NCI-H128 (cell line): ENCODE data around the gene SMIM24.
A peak's percentile ranks its signal among the peaks of the same experiment; 100 is the strongest.
"Not testable (repeated sequence)": the region's sequence is repeated elsewhere in the genome, so short reads cannot be mapped to it uniquely, and the experiment has no call there.

Source experiments
- DNase-seq: peaks from one replicate; lab custom pipeline; 2025; ENCODE audit not compliant: unreplicated experiment; lab: John Stamatoyannopoulos, UW

SMIM24 gene

DNA sequence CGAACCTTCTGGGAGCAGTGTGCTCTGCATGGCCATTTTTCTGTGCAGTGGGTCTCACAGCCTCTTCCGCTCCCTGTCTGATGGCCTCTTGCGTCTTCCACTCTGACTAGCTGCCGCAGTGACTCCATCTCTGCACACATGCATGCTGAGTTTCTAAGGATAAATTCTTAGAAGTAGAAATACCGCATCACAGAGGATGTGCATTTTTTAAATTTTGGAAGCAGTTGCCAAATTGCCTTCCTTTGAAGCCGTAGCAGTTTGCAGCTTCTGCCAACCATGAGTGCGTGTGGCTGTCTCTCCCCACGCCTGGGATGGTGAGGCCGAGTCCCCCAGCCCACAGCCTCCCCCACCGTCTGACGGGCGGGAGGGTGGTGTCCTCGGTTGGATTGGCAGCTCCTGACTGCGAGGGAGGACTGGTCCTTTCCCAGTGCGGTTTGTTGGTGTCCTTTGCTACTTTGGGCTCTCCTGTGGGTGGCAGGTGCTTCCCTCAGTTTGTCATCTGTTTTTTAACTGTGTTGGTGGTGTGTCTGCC lies 35.6 kb upstream of the SMIM24 start:
- DNase-seq, result no peak

DNA sequence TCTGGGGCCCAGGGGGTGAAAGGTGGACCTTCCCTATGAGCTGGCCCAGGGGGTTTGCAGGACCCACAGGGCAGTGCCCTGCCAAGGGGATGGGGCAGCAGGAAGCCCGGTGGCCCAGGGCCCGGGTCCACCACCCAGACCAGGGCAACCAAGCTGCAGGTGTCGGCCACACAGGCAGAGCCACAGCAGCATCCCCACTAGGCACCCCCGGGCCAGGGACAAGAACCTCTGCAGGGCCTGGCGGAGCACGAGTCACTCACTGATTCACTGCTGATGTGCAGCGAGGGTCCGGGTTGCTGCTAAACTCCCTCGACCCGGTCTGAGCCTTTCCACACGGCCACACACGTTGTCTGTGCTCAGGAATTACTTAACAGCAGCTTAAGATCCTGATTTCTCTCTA lies 34.6 kb upstream of the SMIM24 start:
- no peak for DNase-seq

DNA sequence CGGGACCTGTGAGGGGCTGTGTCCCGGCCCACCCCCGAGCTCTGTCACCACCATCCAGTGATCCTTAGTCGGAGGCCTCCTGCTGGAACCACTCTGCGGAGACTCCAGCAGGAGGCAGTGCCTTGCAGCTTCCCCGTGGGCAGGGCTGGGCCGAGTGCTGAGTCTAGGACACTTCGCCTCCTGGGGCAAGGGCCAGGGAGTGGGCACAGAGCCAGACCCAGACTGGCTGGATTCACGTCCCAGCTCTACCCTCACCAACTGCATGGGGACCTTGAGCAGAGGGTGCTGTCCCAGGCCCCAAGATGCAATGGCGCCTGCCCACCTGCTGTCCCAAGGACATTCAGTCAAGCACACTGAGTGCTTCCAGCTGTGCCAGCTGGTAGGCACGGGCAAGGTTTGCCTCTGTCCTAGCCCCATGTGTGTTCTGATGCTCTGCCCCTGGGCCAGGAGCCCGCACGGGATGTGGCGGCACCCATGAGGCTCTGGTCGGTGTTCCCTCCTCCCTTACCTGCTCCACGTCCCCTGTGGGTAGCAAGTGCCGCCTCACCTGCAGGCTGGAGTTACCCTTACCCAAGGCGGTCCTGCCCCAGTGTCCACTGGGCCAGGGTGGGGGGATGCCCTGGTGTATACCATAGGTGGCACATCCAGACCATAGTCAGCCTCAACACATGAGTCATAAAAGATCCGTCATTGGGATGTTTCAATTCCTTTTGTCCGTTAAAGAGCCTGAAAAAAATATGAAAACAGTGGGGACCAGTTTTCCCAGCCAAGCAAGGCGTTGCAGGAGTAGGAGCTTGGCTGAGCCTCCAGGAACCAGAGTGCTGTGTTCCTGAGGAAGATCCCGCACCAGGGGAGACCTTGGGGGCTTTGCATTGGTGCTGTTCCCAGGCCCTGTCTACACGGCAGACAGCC lies 33.2 kb upstream of the SMIM24 start:
- no peak for DNase-seq

DNA sequence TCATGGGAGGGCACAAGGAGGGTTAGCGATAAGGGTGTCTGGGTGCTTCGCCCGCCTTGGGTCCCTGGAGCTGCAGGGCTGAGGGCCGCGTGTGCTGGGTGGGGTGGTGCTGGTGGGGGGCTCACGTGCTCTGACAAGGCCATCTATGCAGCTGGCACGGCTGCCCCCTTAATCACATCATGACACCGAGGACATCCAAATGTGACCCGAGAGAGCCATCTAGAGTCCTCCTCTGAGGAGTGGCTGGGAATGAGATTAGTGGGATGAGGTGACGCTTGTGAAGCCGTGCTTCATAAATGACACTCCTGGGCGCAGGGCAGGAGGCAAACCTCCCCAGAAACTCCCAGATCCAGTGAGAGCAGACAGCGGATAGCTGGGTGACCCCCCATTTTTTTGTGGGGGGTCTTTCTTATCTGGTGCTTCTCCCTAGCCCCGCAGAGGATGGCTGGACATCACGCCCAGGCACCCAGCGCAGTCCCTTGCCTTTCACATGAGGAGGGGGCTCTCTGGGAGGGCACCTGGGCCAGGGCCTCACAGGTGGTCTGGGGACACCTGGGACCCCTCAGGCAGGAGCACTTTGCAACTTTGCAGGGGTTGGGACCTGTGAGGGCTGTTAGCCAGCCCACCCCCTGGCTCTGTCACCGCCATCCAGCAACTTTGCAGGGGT lies 32.4 kb upstream of the SMIM24 start:
- DNase-seq, result no peak

DNA sequence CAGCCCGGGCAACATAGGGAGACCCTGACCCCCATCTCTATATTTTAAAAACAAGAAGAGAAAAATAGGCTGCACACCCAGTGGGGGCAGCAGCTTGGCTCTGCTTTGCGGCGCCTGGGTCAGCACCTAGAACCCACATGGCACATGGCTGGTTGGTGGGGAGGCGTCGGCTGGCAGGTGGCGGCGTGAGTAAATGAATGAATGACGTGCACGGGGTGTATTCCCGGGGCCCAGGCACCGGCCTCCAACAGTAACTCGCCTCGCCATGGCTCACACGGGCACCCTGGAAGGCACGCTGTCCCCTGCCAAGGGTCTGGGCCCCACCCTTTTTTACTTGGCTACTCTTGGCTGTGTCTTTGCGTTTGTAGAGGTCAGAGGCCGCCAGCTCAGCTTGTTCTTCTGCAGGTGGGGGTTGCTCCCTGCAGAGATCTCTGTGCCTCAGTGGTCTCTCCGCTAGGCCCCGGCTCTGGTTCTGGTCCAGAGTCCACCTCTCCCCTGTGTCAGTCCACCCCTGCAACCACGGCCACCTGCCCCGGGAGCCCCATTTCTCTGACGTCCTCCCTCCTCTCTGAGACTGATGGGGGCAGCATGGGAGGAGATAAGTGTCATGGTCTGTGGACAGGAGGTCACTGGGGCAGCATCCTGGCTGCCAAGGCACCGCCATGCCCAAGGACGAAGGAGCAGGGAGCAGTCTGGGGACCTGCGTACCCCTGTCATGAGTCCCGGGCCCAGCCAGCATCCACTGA lies 31.4 kb upstream of the SMIM24 start:
- DNase-seq, result no peak

DNA sequence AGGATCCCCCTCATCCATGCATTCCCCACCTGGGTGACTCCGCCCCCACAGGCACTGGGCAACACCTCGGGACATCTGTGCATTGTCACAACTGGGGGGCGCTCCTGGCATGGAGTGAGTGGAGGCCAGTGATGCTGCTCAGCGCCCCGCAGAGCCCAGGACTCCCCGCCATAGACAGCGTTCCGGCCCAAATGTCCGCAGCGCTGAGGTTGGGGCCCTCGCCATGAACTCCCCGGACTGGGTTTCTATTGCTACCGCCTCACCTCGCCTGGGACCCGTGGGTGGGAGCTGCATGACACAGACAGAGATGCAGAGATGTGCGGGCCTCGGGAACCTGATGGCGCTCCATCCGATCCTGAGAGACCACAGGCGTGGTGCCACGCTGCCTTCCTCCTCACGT lies 30.4 kb upstream of the SMIM24 start:
- DNase-seq, result no peak

DNA sequence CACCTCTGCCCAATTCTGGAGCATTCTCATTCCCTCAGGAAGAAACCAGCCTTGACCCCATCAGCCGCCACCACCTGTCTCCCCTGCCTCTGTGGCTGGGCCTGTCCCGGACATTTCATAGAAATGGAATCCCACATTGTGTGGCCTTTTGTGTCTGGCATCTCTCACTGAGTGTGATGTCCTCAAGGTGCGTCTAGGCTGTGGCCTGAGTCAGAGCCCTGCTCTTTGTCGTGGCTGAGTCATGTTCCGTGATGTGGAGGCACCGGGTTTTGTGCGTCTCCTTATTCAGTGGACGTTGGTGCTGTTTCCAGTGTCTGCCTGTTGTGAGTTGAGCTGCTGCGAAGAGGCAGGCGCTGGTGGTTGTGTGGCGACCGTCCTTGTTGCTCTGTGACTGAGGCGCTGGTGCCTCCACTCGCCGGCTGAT lies 29.3 kb upstream of the SMIM24 start:
- DNase-seq, result no peak

DNA sequence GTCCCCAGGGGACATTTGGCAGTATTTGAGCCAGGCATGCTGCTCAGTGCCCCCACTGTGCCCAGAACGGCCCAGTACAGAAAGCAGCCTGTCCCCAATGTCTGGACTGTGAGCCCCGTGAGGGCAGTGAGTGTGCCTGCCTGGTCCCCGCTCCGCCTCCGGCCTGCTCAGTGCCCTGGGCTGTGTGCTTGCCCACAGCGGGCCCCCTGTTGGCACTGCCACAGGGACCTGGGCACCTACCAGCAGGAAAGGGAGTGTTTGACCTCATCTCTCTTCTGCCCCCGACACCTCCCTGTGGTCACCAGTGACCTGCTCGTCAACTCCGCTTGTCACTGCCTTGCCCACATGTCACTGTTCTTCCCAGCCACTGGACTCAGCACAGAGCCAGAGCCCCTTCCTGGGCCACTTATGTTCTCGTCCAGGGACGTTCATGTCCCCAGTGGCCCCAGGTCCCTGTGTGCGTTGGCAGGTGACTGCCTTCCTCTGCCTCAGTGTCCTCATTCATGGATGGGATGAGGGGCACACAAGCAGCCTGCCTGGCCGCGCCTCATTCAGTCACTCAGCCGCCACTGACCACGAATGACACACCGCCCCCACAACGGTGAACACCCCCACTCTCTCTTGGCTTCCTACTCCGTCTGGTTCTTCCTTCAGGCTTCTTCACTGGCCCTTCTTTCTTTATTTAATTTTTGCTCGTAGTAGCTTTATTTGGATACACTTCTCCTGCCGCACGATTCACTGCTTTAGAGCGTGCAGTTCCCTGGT lies 28.6 kb upstream of the SMIM24 start:
- no peak for DNase-seq

DNA sequence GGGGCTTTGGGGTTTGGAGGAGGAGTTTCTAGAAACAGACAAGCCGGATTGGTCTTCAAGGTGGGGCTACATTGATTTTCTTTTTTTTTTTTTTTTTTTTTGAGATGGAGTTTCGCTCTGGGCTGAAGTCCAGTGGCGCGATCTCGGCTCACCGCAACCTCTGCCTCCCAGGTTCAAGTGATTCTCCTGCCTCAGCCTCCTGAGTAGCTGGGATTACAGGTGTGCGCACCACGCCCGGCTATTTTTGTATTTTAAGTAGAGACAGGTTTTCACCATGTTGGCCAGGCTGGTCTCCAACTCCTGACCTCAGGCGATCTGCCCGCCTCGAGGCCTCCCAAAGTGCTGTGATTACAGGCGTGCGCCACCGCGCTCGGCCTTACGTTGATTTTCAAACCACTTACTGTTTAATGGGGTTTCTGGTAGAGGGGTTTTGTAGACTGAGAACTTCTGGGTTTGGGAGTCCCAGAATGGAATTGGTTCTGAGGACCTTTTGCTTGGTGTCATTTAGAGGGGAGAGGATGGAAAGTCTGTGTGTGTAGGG lies 27.9 kb upstream of the SMIM24 start:
- DNase-seq, result not testable (repeated sequence)

DNA sequence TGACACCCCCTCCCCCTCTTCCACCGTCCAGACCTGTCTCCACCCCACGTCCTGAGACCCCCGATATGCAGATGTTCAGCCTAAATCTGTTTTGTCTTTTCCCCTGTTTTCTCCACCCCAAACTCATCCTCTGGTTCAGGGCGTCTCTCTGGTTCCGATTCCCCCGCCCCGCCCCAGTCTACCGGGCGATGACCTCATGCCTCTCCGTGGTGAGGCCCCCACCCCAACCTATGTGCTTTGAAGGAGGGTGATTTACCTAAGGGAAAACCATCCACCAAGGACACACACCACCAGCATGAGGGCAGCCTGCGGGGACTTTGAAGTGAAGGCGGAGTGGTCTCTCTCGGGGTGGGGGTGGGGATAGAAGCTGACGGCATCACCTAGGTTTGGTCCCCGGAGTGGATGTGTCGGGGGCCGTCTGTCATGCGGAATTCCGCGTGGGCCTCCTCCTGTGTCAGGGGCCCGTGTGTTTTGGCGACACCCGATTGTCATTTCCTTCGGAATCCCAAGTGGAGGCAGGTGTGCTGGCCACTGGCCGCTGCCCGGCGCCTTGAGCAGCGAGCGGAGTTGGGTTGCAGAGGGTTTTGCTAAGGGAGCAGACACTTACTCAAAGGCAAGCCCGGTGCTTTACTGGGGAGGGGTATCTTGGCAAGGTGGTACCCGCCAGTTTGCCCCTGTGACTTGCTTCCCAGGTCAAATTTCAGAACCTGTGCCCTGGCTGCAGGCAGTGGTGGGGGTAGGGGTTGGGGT lies 27.2 kb upstream of the SMIM24 start:
- DNase-seq, result no peak

DNA sequence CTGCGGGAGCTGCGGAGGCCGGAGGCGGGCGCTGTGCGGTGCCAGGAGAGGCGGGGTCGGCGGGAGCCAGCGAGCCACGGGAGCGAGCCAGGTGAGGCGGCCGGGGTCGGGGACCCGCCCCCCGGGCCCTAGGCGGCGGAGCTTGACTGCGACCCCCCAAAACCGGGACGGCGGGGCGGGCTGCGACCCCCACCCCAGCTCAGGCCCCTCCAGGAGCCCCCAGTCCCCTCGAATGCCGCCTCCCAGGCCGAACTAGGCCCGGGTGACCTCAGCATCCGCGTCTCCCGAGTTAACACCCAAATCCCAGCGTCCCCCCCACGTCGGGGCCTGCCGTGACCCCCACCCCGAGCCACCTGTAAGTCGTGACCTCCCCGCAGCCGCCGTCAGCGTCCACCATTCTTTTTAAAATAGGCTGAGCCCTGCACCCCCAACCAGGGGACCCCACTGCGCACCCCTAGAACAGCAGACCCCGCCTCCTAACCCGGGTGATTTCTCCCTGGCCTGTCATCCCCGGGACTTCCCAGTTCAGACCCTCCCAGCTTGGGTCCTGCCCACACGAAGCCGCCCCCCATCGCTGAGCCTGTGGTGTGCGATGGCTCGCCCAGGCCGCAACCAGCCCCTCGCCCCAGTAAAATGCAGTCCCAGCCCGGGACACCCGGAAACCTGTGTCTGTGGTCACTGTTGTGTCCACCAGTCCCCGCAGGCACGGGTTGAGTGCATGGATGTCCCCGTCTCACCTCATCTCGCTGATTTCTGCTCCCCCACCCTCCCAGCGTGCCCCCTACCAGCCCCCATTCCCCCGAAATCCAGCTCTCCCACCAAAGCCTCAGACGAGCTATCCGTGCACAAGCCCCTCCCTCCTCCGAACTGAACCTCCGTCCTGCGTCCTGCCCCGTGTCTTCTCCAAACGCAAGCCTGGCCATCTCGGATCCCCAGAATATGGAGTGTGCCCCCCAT lies 26.3 kb upstream of the SMIM24 start:
- no peak for DNase-seq

DNA sequence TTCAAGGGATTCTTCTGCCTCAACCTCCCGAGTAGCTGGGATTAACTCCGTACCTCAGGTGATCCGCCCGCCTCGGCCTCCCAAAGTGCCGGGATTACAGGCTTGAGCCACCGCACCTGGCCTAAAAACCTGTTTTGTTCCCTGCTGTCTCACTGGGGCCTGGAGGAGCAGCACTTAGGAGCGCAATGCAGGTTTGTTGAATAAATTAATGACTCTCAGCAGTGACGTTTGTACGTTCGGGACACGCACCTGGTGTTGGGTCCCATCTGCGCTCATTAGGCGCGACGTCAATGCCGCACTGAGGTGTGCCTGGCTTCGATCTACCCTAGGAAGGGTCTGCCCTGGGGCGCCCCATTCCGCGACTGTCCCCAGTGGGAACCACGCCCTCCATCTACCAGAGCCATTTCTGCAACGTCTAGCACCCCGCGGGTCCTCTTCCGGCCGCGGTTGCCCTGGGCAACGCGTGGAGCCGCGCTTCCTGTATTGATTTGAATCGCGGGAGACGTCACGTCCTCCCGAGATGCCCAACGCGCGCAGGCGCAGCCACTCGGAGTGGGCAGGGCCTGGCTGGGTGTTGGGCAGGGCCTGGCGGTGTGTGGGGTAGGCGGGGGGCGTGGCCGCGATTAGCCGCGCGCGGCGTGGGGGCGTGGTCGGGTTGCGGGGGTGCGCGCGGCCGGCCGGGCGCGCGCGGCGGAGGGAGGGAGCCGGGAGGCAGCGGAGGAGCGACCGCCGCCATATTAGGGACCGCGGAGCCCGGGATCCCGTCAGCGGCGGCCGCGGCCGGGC lies 25.5 kb upstream of the SMIM24 start, which contains the start of gene FZR1:
TSS of gene FZR1 (plus strand) at position 714 of the 786 bp plus-strand sequence. CDS start 16,679 bp downstream, outside the sequence.
- peak; percentile 98 for DNase-seq

DNA sequence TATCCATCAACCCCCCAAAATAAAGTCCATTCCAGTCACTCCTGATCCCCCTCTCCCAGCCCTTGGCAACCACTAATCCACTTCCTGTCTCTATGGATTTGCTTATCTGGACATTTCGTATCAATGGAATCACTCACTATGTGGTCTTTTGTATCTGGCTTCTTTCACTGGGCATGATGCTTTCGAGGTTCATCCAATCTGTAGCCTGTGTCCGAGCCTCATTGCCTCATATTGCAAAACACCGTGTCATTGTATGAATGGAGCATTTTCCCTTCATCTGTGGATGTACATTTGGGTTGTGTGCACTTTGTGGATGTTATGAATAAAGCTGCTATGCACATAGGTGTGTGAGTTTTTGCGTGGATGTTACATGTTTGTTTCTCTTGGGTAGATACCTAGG lies 24.4 kb upstream of the SMIM24 start:
- no peak for DNase-seq

DNA sequence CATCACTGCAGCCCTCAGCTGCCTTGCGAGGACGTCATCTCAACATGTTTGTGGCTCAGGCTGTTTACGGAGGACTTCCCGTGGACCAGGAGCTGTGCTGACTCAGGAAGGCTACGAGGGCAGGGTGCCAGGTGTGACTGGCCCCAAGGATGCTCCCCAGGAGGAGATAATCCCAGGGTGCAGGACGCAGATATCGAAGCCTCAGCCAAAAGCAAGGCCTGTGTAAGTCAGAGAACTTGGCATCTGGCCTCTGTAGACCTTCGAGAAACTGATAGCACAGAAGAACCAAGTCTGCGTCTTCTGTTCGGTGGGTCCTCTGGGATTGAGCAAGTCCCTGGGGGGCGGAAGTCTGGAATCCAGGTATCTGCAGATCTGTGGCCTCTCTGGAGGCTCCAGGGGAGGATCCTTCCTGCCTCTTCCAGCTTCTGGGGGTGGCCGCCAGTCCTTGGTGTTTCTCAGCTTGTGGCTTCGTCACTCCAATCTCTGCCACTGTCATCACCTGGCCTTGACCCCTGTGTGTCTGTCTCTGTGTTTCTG lies 22.8 kb upstream of the SMIM24 start:
- no peak for DNase-seq

DNA sequence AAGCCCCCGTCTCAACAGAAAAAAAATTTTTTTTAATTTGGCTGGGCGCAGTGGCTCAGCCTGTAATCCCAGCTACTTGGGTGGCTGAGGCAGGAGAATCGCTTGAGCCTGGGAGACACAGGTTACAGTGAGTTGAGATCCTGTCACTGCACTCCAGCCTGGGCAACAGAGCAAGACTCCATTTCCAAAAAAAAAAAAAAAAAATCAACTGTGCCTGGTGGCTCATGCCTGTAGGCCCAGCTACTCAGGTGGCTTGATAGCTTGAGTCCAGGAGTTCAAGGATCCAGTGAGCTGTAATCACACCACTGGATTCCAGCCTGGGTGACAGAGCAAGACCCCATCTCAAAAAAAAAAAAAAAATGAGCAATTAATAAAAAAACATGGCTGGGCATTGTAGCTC lies 21.5 kb upstream of the SMIM24 start:
- no peak for DNase-seq

DNA sequence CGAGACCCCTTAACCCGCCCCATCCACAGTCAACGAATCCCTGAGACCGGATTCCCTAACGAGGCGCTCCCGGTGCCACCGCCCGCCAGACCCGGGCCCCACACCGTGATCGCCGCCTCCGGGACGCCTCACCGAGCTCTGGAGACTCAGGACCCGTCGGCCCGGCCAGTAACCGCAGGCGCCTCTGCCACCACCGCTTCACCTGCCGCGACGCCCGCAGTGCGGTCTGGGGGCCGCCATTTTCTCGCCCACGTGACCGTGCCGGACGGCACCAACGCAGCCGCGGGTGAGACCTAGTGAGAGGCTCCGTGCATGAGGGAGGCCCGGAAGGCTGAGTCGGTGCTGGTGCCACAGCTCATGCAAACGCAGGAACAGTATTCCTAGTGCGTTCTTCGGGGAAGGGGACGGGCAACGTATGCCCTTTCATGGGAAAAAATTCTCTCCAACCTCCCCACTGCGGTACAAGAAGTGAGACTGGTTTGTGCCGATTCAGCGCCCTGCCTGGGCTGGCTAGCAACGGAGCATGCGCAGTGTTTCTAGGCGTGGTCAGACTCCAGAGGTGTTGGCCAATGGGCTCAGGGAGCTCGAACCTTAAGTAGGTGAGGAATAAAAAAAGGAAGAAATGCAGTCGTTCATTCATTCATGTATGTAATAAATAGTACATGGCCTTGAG lies 20.2 kb upstream of the SMIM24 start, which contains the start of gene DOHH:
TSS of gene DOHH (minus strand) at position 246 of the 673 bp plus-strand sequence. CDS start 3,860 bp downstream, outside the sequence.
- peak; percentile 95 for DNase-seq
